Astrocyte of the spinal cord (primary cell): ENCODE results near the gene STX2.

ENCODE experiments used
- DNase-seq: peaks from one replicate; pipeline ENCODE4 v3.0.0; 2011; ENCODE audit warnings: low read depth, low spot score
- H3K4me3 ChIP-seq: 2 replicates; pipeline ENCODE4 v1.5.1; 2011; ENCODE audit warnings: low read depth, mild to moderate bottlenecking, low read length, moderate library complexity
- in situ Hi-C: cut with HindIII; loops from 2 replicates; pipeline ENCODE4 v1.10.0; 2017; ENCODE audit warnings: low sequenced_read_pairs
- TF ChIP-seq, protein P1 (sequence below): IDR thresholded peaks from 2 replicates; pipeline ENCODE4 v1.5.1; 2012; ENCODE audit warnings: low read depth, mild to moderate bottlenecking, low read length, inconsistent platforms

Gene STX2

DNA sequence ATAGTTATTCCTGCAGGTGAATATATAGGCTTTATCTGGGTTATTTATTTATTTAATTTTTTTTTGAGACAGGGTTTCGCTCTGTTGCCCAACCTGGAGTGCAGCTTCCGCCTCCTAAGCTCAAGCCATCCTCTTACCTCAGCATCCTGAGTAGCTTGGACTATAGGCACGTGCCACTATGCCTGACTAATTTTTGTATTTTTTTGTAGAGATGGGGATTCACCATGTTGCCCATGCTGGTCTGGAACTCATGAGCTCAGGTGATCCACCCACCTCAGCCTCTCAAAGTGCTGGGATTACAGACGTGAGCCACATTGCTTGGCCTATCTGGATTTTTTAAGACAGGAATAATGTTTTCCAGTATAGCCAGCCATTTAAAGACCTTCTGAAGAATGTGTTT, 34.8 kb upstream of the STX2 start:
- in situ Hi-C loops: no loop called here
- no peak for DNase-seq
- TF ChIP-seq, protein P1, sequence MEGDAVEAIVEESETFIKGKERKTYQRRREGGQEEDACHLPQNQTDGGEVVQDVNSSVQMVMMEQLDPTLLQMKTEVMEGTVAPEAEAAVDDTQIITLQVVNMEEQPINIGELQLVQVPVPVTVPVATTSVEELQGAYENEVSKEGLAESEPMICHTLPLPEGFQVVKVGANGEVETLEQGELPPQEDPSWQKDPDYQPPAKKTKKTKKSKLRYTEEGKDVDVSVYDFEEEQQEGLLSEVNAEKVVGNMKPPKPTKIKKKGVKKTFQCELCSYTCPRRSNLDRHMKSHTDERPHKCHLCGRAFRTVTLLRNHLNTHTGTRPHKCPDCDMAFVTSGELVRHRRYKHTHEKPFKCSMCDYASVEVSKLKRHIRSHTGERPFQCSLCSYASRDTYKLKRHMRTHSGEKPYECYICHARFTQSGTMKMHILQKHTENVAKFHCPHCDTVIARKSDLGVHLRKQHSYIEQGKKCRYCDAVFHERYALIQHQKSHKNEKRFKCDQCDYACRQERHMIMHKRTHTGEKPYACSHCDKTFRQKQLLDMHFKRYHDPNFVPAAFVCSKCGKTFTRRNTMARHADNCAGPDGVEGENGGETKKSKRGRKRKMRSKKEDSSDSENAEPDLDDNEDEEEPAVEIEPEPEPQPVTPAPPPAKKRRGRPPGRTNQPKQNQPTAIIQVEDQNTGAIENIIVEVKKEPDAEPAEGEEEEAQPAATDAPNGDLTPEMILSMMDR: no peak
- H3K4me3 ChIP-seq: peak overlapping the region; percentile 79

DNA sequence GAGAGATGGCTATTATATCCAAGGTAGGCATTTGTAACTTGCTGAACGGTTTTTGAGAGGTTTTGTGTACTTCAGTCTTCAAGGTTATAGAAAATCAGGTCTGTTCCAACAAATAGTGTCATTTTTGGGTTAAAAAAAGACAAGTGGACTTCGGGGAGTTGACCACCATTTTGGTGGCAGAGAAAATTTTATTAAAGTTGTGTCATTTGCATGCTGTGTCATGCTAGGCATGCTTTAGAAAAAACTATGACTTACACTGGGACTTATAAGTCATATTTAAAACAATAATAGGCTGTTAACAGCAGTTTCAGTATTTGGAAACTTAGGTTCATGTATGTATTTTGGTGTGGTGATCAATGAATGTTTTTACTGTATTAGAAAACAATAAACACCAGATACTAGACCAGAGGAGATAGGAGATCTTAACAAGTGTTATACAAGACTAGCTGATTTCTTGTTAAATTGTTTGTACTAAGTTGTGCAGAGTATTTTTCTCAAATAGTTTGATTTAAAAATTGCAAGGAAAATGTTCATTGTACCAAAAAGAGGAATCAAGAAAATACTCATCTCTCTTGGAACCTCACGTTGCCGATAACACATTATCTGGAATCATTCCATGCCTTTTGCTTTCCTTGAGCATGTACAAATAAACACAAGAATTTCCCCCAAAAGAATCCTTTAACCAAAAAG, 34.2 kb upstream of the STX2 start:
- peak overlapping the region; percentile 79 for H3K4me3 ChIP-seq
- in situ Hi-C loops: no loop called here
- DNase-seq: no peak
- TF ChIP-seq, protein P1: no peak

DNA sequence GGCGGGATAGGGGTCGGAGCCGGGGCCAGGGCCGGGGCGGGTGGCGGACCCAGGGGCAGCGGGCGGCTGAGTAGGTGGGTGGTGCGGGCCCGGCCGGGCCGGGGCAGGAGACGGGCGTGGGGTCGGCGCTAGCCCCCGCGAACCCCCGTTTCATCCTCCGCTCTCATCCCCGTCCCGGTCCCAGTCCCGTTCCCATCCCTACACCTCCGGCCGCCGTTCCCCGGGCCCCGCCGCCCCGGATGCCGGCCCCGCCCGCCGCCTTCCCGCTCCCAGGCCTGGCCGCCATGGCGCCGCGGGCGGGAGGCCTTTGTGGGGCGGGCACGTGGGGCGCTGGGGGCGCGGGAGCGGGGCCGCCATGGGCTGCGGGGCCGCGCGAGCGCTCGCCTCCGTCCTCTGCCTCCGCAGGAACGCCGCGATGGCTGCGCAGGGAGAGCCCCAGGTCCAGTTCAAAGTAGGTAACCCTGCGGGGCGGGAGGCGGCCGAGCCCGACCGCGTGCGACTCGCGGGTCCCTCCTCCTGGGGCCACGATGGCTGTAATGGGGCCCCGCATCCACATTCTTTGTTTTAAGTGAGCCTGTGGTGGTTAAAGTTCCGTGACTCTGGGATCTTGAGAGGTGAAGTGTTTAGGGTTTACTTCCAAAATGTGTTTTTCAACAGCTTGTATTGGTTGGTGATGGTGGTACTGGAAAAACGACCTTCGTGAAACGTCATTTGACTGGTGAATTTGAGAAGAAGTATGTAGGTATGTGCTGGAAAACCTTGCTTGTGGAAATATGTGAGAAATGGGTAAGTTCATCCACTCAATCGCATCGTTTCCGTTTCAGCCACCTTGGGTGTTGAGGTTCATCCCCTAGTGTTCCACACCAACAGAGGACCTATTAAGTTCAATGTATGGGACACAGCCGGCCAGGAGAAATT, 33.4 kb upstream of the STX2 start:
- TF ChIP-seq, protein P1: no peak
- H3K4me3 ChIP-seq: peak overlapping the region; percentile 79
- DNase-seq: peak; percentile 13
- in situ Hi-C loops: no loop called here

DNA sequence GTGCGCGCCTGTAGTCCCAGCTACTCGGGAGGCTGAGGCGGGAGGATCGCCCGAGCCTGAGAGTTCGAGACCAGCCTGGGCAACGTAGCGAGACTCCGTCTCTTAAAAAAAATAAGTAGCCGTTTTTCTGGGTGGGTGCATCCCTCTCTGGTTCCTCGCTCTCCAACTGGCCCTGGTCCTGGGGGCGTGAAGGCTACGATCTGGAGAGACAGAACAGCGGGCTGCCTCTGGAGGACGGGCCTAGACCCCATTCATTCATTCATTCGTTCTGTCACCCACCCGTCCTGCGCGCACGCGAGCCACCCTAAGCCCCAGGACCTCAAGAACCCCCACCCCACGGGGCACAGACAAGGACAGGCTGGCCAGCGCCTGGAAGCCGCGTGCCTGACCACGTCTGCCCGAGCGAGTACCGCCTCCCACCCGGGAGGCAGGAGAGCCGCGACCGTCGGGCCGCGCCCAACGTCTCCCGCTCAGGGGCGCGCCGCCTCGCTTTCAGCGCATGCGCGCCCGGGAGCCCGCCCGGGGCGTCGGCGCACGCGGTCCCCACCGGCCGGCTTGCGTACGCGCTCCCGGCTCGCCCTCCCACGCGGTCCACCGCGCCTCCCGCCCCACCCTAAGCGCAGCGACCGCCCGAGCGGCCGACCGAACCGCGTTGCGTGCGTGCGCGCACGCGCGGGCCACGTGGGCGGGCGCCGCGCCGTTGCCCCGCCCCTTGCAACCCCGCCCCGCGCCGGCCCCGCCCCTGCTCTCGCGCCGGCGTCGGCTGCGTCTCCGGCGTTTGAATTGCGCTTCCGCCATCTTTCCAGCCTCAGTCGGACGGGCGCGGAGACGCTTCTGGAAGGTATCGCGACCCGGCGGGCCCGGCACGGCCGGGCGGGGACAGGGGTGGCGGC, 32.5 kb upstream of the STX2 start, which contains the start of gene RAN:
TSS of gene RAN (plus strand) at position 781 of the 893 bp plus-strand sequence. CDS start 528 bp downstream, outside the sequence.
- DNase-seq: peak; percentile 93
- H3K4me3 ChIP-seq: peak within 1 kb of the TSS; percentile 79
- TF ChIP-seq, protein P1: no peak
- in situ Hi-C loops: no loop called here

DNA sequence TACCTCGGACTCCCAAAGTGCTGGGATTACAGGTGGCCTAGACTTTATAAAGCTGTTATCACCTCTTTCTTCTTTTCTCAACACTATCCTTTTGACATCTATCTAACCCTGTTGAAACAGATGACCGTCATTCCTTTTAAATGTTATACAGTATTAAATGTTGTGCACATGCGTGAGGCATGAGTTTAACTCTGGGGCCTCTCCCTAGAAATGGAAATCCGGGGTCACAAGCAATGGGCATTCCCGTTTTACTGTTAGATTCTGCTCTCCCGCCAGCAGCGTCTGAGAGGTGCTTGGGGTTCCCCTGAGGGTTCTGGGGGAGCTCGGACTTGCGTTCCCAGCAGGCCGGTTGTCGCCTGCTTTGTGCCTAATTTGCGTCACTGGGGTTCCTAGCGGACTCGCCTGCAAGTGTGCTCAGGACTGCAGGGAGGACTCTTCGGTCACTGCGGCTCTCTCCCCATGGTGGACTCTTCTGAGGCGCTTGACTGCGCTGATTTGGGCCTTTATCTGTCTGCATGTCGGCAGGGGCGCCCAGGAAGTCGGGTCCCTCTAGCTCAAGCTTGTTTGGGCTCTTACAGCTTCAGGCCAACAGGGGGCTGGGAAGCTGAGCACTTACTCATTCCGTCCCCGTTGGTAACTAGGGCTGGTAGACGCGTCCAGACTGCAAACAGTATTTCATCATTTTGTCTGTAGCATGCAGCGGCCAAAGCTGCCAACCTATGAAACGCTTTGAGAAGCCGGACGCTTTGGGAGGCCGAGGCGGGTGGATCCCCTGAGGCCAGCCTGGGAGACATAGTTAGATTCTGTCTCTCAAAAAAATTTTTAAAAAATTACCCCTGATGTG, 31.6 kb upstream of the STX2 start:
- DNase-seq: peak; percentile 92
- in situ Hi-C loops: no loop called here
- TF ChIP-seq, protein P1: peak; percentile 70
- H3K4me3 ChIP-seq: peak overlapping the region; percentile 61
